NCI-H2029 treated with DMSO at 0.1 percent for 48 hours (cell line): ENCODE results near the gene PON3.

Experiments used
- DNase-seq: peaks from one replicate; lab custom pipeline; 2025; lab: John Stamatoyannopoulos, UW

PON3 gene

GRCh38 chr7:95396136-95397032 lies at the start of gene PON3:
TSS of gene PON3 (minus strand) at chr7:95396375. CDS start at chr7:95396350, 25 bp downstream.
- no peak for DNase-seq

GRCh38 chr7:95444796-95445195 lies 48.6 kb upstream of the PON3 start:
- DNase-seq = no peak

- no peak for DNase-seq
Measured at GRCh38 chr7:95441042-95441823, 45.1 kb upstream of the PON3 start.

GRCh38 chr7:95440394-95441038 lies 44.3 kb upstream of the PON3 start:
- DNase-seq = no peak

GRCh38 chr7:95436407-95436806 lies 40.2 kb upstream of the PON3 start:
- no peak for DNase-seq

- DNase-seq = no peak
Measured at GRCh38 chr7:95435422-95435780, 39.2 kb upstream of the PON3 start.

GRCh38 chr7:95434557-95435421 lies 38.6 kb upstream of the PON3 start, which contains the start of gene PON2:
TSS of gene PON2 (minus strand) at chr7:95435028. CDS start at chr7:95434951, 77 bp downstream.
- DNase-seq = peak; percentile 8

- no peak for DNase-seq
Measured at GRCh38 chr7:95433952-95434556, 37.9 kb upstream of the PON3 start.

GRCh38 chr7:95433129-95433528 lies 37.0 kb upstream of the PON3 start:
- no peak for DNase-seq

- DNase-seq = no peak
Measured at GRCh38 chr7:95432606-95433005, 36.4 kb upstream of the PON3 start.

GRCh38 chr7:95430864-95431263 lies 34.7 kb upstream of the PON3 start:
- DNase-seq = no peak

- no peak for DNase-seq
Measured at GRCh38 chr7:95429241-95429990, 33.2 kb upstream of the PON3 start.

- DNase-seq = no peak
Measured at GRCh38 chr7:95427914-95428516, 31.8 kb upstream of the PON3 start.

- no peak for DNase-seq
Measured at GRCh38 chr7:95427166-95427565, 31.0 kb upstream of the PON3 start.

GRCh38 chr7:95425694-95426093 lies 29.5 kb upstream of the PON3 start:
- no peak for DNase-seq

- no peak for DNase-seq
Measured at GRCh38 chr7:95424716-95425115, 28.5 kb upstream of the PON3 start.

GRCh38 chr7:95421847-95422444 lies 25.8 kb upstream of the PON3 start:
- DNase-seq = no peak

- DNase-seq = peak; percentile 87
Measured at GRCh38 chr7:95421000-95421846, 25.0 kb upstream of the PON3 start.

- no peak for DNase-seq
Measured at GRCh38 chr7:95412075-95412474, 15.9 kb upstream of the PON3 start.
